GM12892 (cell line): ENCODE measurements around the gene TOMM40L.
"Not testable (repeated sequence)": the region's sequence is repeated elsewhere in the genome, so short reads cannot be mapped to it uniquely, and the experiment has no call there.

Experiments
- POLR2A ChIP-seq: IDR thresholded peaks from 2 replicates; pipeline ENCODE4 v1.6.1; 2011; ENCODE audit warnings: low read depth, low read length, control low read depth
- POLR2AphosphoS5 ChIP-seq: IDR thresholded peaks from 2 replicates; pipeline ENCODE4 v1.6.1; 2011; ENCODE audit warnings: low read depth, low read length, control low read depth

DNA sequence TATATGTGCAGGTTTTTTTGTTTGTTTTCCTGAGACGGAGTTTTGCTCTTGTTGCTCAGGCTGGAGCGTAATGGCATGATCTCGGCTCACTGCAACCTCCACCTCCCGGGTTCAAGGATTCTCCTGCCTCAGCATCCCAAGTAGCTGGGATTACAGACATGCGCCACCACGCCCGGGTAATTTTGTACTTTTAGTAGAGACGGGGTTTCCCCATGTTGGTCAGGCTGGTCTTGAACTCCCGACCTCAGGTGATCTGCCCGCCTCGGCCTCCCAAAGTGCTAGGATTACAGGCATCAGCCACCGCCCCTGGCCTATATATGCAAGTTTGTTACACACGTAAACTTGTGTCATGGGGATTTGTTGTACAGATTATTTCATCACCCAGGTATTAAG, 1.2 kb upstream of the TOMM40L start:
- not testable (repeated sequence) for TF ChIP-seq POLR2A, POLR2AphosphoS5
